Hindlimb muscle (tissue), 1 donor: ENCODE measurements around the gene KLHL29. TPM values are rescaled to one million over a fixed set of nuclear protein-coding genes. Genes with fewer than 3 reads are reported as not detected.

Source experiments
- DNase-seq: peaks from one replicate; pipeline ENCODE4 v3.0.0-alpha.2; 2013
- polyA plus RNA-seq: library from polyadenylated mRNA; unstranded; fragments of 120-200 nt; gene quantifications from one replicate; pipeline ENCODE4 v1.2.1, GENCODE V29; 2013; ENCODE audit not compliant: insufficient read length

KLHL29 gene
- polyA plus RNA-seq, 1 donor: 7.6 TPM

GRCh38 chr2:23555944-23556343, 171.0 kb downstream of the KLHL29 start:
- no peak for DNase-seq

- DNase-seq: no peak
These were observed 171.9 kb downstream of the KLHL29 start for GRCh38 chr2:23556929-23557328.

GRCh38 chr2:23557455-23557854, 172.5 kb downstream of the KLHL29 start:
- DNase-seq: no peak

DNA sequence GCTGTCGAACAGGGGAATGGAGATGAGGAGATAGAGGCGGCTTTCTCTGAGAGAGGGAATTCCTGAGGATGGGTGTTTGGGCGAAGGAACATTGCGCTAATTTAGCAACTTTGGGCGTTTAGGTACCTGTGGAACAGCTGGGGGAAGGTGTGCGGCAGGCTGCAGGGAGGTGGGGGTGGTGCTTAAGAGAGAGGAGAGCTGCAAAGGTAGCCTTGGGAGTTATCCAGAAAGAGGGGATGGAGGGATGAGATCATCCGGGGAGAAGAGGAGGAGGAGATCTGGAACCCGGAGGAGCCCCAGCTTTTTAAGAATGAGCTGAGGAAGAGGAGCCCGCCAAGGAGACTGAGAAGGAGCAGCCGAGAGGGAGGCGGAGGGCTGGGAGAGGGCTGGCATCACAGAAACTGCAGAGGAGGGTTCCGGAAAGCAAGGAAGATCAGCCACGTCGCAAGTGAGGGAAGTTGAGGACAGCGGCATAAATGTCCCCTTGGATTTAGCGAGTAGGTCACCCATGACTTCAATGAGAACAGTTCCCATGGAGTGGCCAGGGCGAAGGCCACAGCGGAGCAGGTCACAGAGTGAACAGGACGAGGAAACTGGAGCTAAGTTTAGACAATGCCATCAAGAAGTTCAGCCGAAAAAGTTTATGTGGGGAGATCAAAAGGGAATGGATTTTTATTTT, 174.7 kb downstream of the KLHL29 start:
- no peak for DNase-seq

GRCh38 chr2:23561088-23561487, 176.1 kb downstream of the KLHL29 start:
- no peak for DNase-seq

GRCh38 chr2:23561544-23561943, 176.6 kb downstream of the KLHL29 start:
- DNase-seq: no peak

DNA sequence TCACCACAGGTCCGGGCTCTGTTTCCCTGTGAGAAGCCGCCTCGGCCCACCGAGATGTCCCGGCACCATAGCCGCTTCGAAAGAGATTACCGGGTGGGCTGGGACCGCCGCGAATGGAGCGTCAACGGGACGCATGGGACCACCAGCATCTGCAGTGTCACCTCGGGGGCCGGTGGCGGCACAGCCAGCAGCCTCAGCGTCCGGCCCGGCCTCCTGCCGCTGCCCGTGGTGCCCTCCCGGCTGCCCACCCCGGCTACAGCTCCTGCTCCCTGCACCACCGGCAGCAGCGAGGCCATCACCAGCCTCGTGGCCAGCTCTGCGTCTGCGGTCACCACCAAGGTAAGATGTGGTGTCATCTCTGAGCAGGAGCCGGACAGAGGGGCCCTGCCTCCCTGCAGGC, 177.2 kb downstream of the KLHL29 start:
- no peak for DNase-seq

GRCh38 chr2:23563151-23563550, 178.2 kb downstream of the KLHL29 start:
- DNase-seq: no peak

- DNase-seq: no peak
These were observed 179.0 kb downstream of the KLHL29 start for GRCh38 chr2:23563673-23564614.

DNA sequence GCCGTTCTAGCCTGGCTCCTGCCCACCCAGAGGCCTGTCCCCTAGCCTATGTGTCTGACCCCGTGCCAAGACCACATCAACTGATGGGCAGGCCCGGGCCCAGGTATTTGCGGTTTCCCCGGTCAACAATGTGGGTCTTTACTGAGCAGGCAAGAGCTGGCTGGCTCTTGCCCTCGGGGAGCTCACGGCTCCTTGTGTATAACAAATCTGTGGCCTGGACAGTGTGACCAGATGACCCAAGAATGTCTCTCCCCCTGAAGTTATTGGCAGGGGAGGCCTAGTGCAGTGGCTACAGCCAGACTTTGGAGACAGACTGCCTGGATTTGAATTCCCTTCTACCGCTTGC, 179.6 kb downstream of the KLHL29 start:
- no peak for DNase-seq

DNA sequence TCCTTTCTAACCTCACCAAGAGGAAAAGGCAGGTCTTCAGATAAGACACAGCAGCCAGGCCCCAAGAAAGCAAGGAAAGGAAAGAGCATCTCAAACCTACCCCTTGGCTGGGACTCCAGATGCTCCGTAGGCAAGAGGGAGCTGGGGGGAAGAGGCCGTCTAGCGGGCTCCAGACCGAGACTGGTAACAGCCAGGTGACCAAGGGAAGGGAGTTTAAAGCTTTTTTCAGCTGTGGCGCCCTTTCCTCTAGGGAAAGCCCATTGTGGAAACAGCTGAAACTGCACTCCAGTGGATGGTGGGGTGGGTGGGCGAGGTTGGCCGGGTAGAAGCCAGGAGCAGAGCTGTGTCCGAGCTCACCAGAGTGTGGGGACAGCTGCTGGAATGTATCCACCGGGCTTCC, 180.4 kb downstream of the KLHL29 start:
- DNase-seq: no peak

DNA sequence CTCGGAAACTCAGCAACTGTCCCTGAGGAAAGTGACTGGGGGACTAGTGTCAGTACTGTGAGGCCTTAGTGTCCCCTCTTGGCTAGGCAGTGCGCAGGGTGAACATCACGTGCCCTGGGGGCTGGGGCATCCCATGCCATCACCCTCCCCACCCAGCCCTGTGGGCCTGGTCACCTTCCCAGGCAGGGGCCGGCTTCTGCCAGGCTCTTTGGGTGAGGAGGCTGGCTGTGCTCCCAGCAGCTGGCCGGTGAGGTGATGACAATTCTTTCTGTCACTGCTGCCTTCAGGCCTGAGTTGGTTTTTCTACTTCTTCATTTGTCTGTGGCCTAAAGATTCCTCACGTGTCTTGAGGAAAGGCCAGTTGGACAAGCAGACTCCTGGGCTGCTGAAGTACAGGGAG, 180.8 kb downstream of the KLHL29 start:
- DNase-seq: no peak

- DNase-seq: no peak
These were observed 181.5 kb downstream of the KLHL29 start for GRCh38 chr2:23566241-23567142.

- DNase-seq: no peak
These were observed 182.3 kb downstream of the KLHL29 start for GRCh38 chr2:23567161-23567756.

DNA sequence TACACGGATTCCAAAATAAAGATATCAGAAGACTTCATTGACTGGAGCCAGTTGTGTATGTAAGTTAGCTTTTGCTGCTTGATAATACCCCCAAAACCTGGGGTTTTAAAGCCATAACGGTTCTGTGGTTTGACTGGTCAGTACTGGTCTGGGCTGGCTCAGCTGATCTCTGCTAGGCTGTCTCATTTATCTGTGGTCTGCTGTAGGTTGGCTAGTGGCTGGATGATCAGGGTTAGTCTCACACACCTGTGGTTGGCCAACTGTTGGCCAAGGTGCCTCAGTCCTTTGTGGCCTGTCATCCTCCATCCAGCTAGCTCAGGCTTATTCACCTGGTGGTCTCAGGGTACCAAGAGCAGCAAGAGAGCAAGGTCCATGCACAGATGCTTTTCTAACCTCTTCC, 183.2 kb downstream of the KLHL29 start:
- DNase-seq: no peak

DNA sequence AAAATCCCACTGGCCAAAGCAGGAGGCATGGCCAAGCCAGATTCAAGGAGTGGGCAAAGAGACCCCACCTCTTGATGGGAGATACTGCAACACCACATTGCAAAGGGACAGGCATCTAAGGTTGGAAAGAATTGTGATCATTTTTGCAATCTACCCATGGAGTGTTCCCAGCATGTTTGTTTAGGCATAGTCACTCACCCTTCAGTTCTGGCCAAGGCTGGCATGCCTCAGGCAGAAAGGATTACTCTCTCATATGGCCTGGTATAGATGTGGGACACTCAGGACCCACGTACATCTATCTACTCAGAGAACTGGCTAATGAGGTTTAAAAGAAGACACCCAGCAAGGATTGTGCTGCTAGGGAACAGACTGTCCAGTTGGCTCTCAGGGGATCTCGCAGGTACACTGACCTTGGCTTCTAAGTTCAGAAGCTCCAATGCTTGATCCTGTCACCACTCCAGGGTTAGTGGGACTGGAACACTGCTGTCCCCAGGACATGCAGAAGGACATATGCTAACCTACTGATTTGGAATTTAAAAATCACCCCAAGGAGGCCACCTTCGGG, 183.7 kb downstream of the KLHL29 start:
- no peak for DNase-seq

- DNase-seq: no peak
These were observed 184.9 kb downstream of the KLHL29 start for GRCh38 chr2:23569761-23570365.

DNA sequence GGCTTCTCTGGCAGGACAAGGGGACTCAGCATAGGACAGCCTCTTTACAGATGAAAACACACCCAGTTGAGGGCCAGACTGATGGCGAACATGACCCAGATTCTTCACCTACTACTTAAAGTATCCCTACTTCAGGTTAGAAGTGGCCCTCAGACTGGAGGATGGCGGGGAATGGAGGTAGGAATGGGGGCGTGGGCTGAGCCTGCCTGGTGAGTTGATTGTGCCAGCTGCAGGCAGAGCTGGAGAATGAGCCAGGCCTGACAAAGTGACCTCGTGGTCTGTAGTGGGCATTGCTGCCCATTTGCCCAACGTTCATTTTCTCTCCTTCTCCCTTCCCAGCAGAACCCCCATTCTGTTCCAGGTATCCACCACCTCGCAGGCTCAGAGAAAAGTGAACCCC, 186.1 kb downstream of the KLHL29 start:
- DNase-seq: no peak

- DNase-seq: no peak
These were observed 186.7 kb downstream of the KLHL29 start for GRCh38 chr2:23571527-23572282.

GRCh38 chr2:23574919-23575654, 190.1 kb downstream of the KLHL29 start:
- no peak for DNase-seq
